Endothelial cell of umbilical vein (primary cell): Measurements from ENCODE around the gene GLI3. TPM values are rescaled to one million over a fixed set of nuclear protein-coding genes. Genes with fewer than 3 reads are reported as not detected.

Experiments
- BruUV-seq: library from RNA; stranded (reverse); fragments of 400-500 nt; replicated peaks from 2 replicates; lab custom pipeline; 2021; lab: Mats Ljungman, UMichigan
- CTCF ChIA-PET: fragments of 300-600, 350-600 bp; sonication (Branson Sonifier 250); formaldehyde crosslinking; loops from one replicate; lab custom pipeline; 2021; ENCODE audit warnings: antibody characterized with exemption, inconsistent platforms; lab: Charles Lee
- POLR2A ChIA-PET: fragments of 300-600, 350-600 bp; sonication (Branson Sonifier 250); formaldehyde crosslinking; loops from one replicate; lab custom pipeline; 2021; ENCODE audit warnings: antibody characterized with exemption, inconsistent platforms; lab: Charles Lee
- DNase-seq: peaks from one replicate; pipeline ENCODE4 v3.0.0-alpha.2; 2011; ENCODE audit warnings: low read depth, low spot score
- FAIRE-seq: peaks from 2 replicates; lab custom pipeline; 2011; peaks lifted over from hg19 to GRCh38; lab: Jason Lieb, UNC
- H2AFZ ChIP-seq: 2 replicates; pipeline ENCODE4 v1.6.0; 2012; ENCODE audit warnings: low read depth, low read length, control low read depth, inconsistent platforms
- H3K27ac ChIP-seq: 2 replicates; pipeline ENCODE4 v1.5.1; 2011; ENCODE audit warnings: low read depth, mild to moderate bottlenecking, control low read depth, low read length, moderate library complexity; ENCODE audit not compliant: insufficient read depth
- H3K27me3 ChIP-seq, 2 experiments: 2 replicates each; pipeline versions ENCODE4 v1.6.0 to v1.6.1; 2011; ENCODE audit warnings: low read length in 2 of 2, mixed read lengths in 1 of 2; ENCODE audit not compliant: control insufficient read depth in 2 of 2, insufficient read depth in 2 of 2
- H3K36me3 ChIP-seq, 2 experiments: 2 replicates in 1 of 2; 3 replicates in 1 of 2; pipeline ENCODE4 v1.5.1; 2011; ENCODE audit warnings: low read length in 2 of 2, mild to moderate bottlenecking in 1 of 2, moderate library complexity in 1 of 2; ENCODE audit not compliant: control insufficient read depth in 2 of 2, insufficient read depth in 2 of 2; ENCODE audit errors: extremely low read depth in 1 of 2
- H3K4me1 ChIP-seq: 3 replicates; pipeline ENCODE4 v1.5.1; 2011; ENCODE audit warnings: mild to moderate bottlenecking, low read length; ENCODE audit not compliant: control insufficient read depth, insufficient read depth; ENCODE audit errors: extremely low read depth
- H3K4me2 ChIP-seq: 2 replicates; pipeline ENCODE4 v1.6.1; 2011; ENCODE audit warnings: low read length, control low read depth, mixed read lengths; ENCODE audit not compliant: insufficient read depth
- H3K4me3 ChIP-seq, 3 experiments: fragments of 200-600 bp in 1 of 3; sonication (generic), shearing (Covaris generic) in 1 of 3; replicated peaks in 1 of 3; 2 replicates each; pipeline ENCODE4 v1.5.1; 2011 to 2016; ENCODE audit warnings: control low read depth in 3 of 3, low read length in 3 of 3, mild to moderate bottlenecking in 2 of 3, inconsistent platforms in 1 of 3, low read depth in 1 of 3, moderate library complexity in 1 of 3; ENCODE audit not compliant: insufficient read depth in 1 of 3
- H3K79me2 ChIP-seq: 2 replicates; pipeline ENCODE4 v1.6.0; 2012; ENCODE audit warnings: low read length, inconsistent platforms; ENCODE audit not compliant: control insufficient read depth, insufficient read depth
- H3K9ac ChIP-seq: replicated peaks from 2 replicates; pipeline ENCODE3; 2011; ENCODE audit warnings: low read length, control low read depth; ENCODE audit not compliant: insufficient read depth; ENCODE audit errors: extremely low read depth
- H3K9me1 ChIP-seq: replicated peaks from 3 replicates; pipeline ENCODE4 v1.6.0; 2011; ENCODE audit warnings: mild to moderate bottlenecking, low read length; ENCODE audit not compliant: control insufficient read depth, insufficient read depth; ENCODE audit errors: extremely low read depth
- H3K9me3 ChIP-seq: replicated peaks from 2 replicates; pipeline ENCODE4 v1.5.1; 2012; ENCODE audit warnings: low read length, inconsistent platforms; ENCODE audit not compliant: control insufficient read depth, insufficient read depth
- H4K20me1 ChIP-seq: replicated peaks from 2 replicates; pipeline ENCODE3; 2011; ENCODE audit warnings: mild to moderate bottlenecking, low read length; ENCODE audit not compliant: control insufficient read depth, insufficient read depth; ENCODE audit errors: extremely low read depth
- GATA2 ChIP-seq: IDR thresholded peaks from 2 replicates; pipeline ENCODE4 v1.7.0; 2011; ENCODE audit warnings: low read depth, mild to moderate bottlenecking, moderate library complexity, mixed read lengths, low read length; ENCODE audit not compliant: insufficient read length, insufficient read depth
- JUN ChIP-seq: IDR thresholded peaks from 2 replicates; pipeline ENCODE4 v1.6.1; 2011; ENCODE audit warnings: borderline replicate concordance, low read depth; ENCODE audit not compliant: insufficient read length, insufficient read depth
- POLR2A ChIP-seq: IDR thresholded peaks from 2 replicates; pipeline ENCODE4 v1.6.1; 2012; ENCODE audit warnings: low read depth, mild to moderate bottlenecking, control low read depth, low read length
- dilution Hi-C: fragments of 300-500 bp; cut with MboI; formaldehyde crosslinking; loops from one replicate; pipeline ENCODE4 v1.15.0; 2019; ENCODE audit warnings: low sequenced_read_pairs; ENCODE audit not compliant: extremely low pct_ligation_motif_present
- intact Hi-C: fragments of 100-400 bp; cut with micrococcal nuclease; formaldehyde crosslinking; loops from one replicate; pipeline ENCODE4 v1.10.0; 2022
- polyA plus RNA-seq, 4 experiments: library from polyadenylated mRNA; depleted of rRNA in 3 of 4; stranded (reverse) in 3 of 4; unstranded in 1 of 4; fragments of >200 nt; gene quantifications; 2 replicates each; pipeline versions ENCODE4 v1.2.1 to v1.2.3, GENCODE V29; 2011 to 2012; ENCODE audit warnings: missing spikeins in 1 of 4
- total RNA-seq: library from RNA; stranded (reverse); gene quantifications from 2 replicates; pipeline ENCODE4 v1.2.3, GENCODE V29; 2021
- TF ChIP-seq, protein P1 (sequence below), 2 donors: IDR thresholded peaks; 1 replicate in 1 of 2; 2 replicates in 1 of 2; pipeline ENCODE4 v1.5.1; 2011; ENCODE audit warnings: low read length in 2 of 2, mild to moderate bottlenecking in 2 of 2, moderate library complexity in 2 of 2, control low read depth in 1 of 2, inconsistent platforms in 1 of 2, low read depth in 1 of 2; ENCODE audit not compliant: insufficient read depth in 1 of 2; ENCODE audit errors: extremely low read depth in 1 of 2

The GLI3 gene
- total and polyA plus RNA-seq, 2 donors (not counting 3 experiments of a cell fraction or from before 2014, with no cell fraction given): 6.0 to 24.9 TPM

DNA sequence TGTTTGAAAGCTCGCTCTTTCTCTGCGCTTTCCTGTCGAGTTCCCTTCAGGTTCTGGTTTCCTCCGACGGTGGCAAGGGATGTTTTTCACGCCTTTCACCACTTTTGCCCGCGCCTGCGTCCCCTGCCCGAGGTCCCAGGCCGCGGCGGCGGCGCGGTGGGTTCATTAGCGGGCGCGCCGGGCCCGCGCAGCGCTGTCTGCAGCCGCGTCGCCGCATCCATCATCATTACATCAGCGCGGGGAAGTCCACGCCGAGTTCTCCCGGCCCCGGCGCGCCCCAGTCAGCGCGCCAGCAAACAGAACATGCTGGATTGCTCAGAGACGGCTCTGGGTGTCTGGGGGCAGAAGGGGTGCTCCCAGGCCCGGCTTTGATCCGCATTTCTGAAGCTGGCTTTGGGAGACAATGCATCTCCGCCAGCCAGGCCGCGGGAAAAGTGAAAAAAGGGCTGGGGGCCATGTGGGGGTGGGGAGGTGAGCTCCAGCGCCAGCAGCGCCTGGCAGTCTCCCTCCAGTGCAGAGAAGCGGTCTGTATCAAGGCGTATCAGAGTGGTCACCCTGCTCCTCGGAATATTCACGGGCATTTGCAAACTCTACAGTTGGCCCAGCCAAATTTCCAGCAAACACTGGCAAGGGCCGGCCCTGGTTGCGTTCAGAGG is 8.9 kb downstream of the GLI3 start:
- peaks cover 8% of the 10 kb centered on the region for H3K4me1 ChIP-seq
- peak overlapping the region in 2 of 3 experiments; percentile 9 to 22 for H3K4me3 ChIP-seq
- peak; percentile 24 for DNase-seq
- ChIA-PET CTCF (interaction anchor here (0.8 to 1.8 kb wide), 2 partner anchors 250 to 285 kb away, joined by 3 to 5 read pairs; no protein-coding TSS in a partner anchor), POLR2A (no interaction called here)
- no peaks in the 10 kb centered on the region for H3K36me3 ChIP-seq
- H3K27ac ChIP-seq: no peak overlapping the region
- no peaks in the 10 kb centered on the region for H3K9me3 ChIP-seq
- H3K4me2 ChIP-seq: peak overlapping the region; percentile 9
- no TSS peak for BruUV-seq
- TF ChIP-seq GATA2: no peak
- dilution Hi-C loops: loop anchor here (25.0 kb wide), 1 partner anchor 241 kb away; no protein-coding TSS in a partner anchor
- peak overlapping the region; percentile 24 for H2AFZ ChIP-seq
- H3K9me1 ChIP-seq: no peaks in the 10 kb centered on the region
- H3K9ac ChIP-seq: no peak overlapping the region
- no peaks in the 10 kb centered on the region for H3K27me3 ChIP-seq
- H3K79me2 ChIP-seq: no peaks in the 10 kb centered on the region
- no peaks in the 10 kb centered on the region for H4K20me1 ChIP-seq
- FAIRE-seq: no peak
- intact Hi-C loops: no loop called here

DNA sequence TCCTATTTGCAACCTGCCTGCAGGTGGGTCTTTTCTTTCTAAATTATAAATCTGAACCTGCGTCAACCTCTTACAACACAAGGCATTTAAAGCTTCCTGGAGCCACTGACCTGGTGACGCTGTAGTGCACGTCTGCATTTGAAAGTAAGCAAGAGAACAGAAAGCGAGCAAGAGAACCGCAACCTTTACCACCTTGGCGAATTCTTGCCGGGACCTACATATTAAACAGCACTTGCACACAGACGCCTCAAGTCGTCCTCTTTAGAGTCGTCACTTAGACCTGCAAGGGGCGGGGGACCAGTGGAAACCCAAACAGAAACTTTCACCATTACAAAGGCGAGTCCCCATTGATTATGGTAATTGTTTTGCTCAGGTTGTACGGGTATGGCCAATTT is 9.5 kb downstream of the GLI3 start:
- DNase-seq: no peak
- CTCF ChIA-PET: no interaction called here

More for the DNA sequence above, 9.5 kb downstream of the GLI3 start:
- H2AFZ ChIP-seq: peak overlapping the region; percentile 24
- no peaks in the 10 kb centered on the region for H3K79me2 ChIP-seq
- H3K9me1 ChIP-seq: no peaks in the 10 kb centered on the region
- BruUV-seq: no TSS peak
- no peak for TF ChIP-seq GATA2
- TF ChIP-seq JUN: no peak
- TF ChIP-seq POLR2A: no peak
- TF ChIP-seq, protein P1, sequence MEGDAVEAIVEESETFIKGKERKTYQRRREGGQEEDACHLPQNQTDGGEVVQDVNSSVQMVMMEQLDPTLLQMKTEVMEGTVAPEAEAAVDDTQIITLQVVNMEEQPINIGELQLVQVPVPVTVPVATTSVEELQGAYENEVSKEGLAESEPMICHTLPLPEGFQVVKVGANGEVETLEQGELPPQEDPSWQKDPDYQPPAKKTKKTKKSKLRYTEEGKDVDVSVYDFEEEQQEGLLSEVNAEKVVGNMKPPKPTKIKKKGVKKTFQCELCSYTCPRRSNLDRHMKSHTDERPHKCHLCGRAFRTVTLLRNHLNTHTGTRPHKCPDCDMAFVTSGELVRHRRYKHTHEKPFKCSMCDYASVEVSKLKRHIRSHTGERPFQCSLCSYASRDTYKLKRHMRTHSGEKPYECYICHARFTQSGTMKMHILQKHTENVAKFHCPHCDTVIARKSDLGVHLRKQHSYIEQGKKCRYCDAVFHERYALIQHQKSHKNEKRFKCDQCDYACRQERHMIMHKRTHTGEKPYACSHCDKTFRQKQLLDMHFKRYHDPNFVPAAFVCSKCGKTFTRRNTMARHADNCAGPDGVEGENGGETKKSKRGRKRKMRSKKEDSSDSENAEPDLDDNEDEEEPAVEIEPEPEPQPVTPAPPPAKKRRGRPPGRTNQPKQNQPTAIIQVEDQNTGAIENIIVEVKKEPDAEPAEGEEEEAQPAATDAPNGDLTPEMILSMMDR (IDR thresholded peaks at IDR 0.05; ENCODE audit: extremely low read depth in 1 of 2, insufficient read depth in 1 of 2, low read depth in 1 of 2, low read length in 2 of 2): no peak
- POLR2A ChIA-PET: no interaction called here
- no peaks in the 10 kb centered on the region for H3K9me3 ChIP-seq
- H3K27me3 ChIP-seq: no peaks in the 10 kb centered on the region
- intact Hi-C loops: no loop called here
- no peak for FAIRE-seq
- no peak overlapping the region for H3K27ac ChIP-seq
- no peaks in the 10 kb centered on the region for H4K20me1 ChIP-seq
- H3K4me1 ChIP-seq: peaks cover 8% of the 10 kb centered on the region
- no peak overlapping the region for H3K4me3 ChIP-seq
- dilution Hi-C loops: loop anchor here (25.0 kb wide), 1 partner anchor 240 kb away; no protein-coding TSS in a partner anchor
- peak overlapping the region; percentile 9 for H3K4me2 ChIP-seq
- no peak overlapping the region for H3K9ac ChIP-seq
- H3K36me3 ChIP-seq: no peaks in the 10 kb centered on the region
